GM23248 (cell line): ENCODE results near the gene RXRA. TPM values are rescaled to one million over a fixed set of nuclear protein-coding genes. Genes with fewer than 3 reads are reported as not detected.
A peak's percentile ranks its signal among the peaks of the same experiment; 100 is the strongest.

Source experiments
- DNase-seq: peaks from one replicate; pipeline ENCODE4 v3.0.0-alpha.2; 2015
- H2AFZ ChIP-seq: fragments of 200-600 bp; sonication (generic); 2 replicates; pipeline ENCODE4 v1.6.1; 2016; ENCODE audit warnings: antibody characterized with exemption
- H3F3A ChIP-seq: fragments of 200-600 bp; sonication (generic); 2 replicates; pipeline ENCODE4 v1.6.1; 2016; ENCODE audit warnings: mild to moderate bottlenecking, antibody characterized with exemption, mixed run types; ENCODE audit not compliant: insufficient read depth
- H3K27ac ChIP-seq: fragments of 200-600 bp; sonication (generic); 2 replicates; pipeline ENCODE4 v1.5.1; 2016; ENCODE audit warnings: mild to moderate bottlenecking
- H3K27me3 ChIP-seq: fragments of 200-600 bp; sonication (generic); replicated peaks from 2 replicates; pipeline ENCODE4 v1.6.1; 2016; ENCODE audit warnings: mild to moderate bottlenecking; ENCODE audit not compliant: insufficient read depth
- H3K36me3 ChIP-seq: fragments of 200-600 bp; sonication (generic); 2 replicates; pipeline ENCODE4 v1.6.1; 2016; ENCODE audit warnings: low read depth, mild to moderate bottlenecking
- H3K4me1 ChIP-seq: fragments of 200-600 bp; sonication (generic); 2 replicates; pipeline ENCODE4 v1.6.1; 2016; ENCODE audit warnings: mild to moderate bottlenecking; ENCODE audit not compliant: insufficient read depth
- H3K4me2 ChIP-seq: fragments of 200-600 bp; sonication (generic); one replicate; pipeline ENCODE4 v1.6.1; 2016; ENCODE audit warnings: mild to moderate bottlenecking; ENCODE audit not compliant: unreplicated experiment
- H3K4me3 ChIP-seq: fragments of 200-600 bp; sonication (generic); 2 replicates; pipeline ENCODE4 v1.5.1; 2016; ENCODE audit warnings: mild to moderate bottlenecking
- H3K79me2 ChIP-seq: fragments of 200-600 bp; sonication (generic); 2 replicates; pipeline ENCODE4 v1.6.1; 2016; ENCODE audit warnings: mild to moderate bottlenecking; ENCODE audit not compliant: insufficient read depth
- H3K9ac ChIP-seq: fragments of 200-600 bp; sonication (generic); 2 replicates; pipeline ENCODE4 v1.6.1; 2016; ENCODE audit warnings: mild to moderate bottlenecking
- H3K9me2 ChIP-seq: fragments of 200-600 bp; sonication (generic); 2 replicates; pipeline ENCODE4 v1.6.1; 2016; ENCODE audit warnings: mixed run types, mild to moderate bottlenecking, moderate library complexity; ENCODE audit not compliant: insufficient read depth
- H3K9me3 ChIP-seq: fragments of 200-600 bp; sonication (generic); one replicate; pipeline ENCODE4 v1.6.1; 2017; ENCODE audit warnings: low read depth
- H4K20me1 ChIP-seq: fragments of 200-600 bp; sonication (generic); 2 replicates; pipeline ENCODE4 v1.6.0; 2016; ENCODE audit not compliant: insufficient read depth
- EZH2 ChIP-seq: fragments of 200-600 bp; sonication (generic); IDR thresholded peaks from 2 replicates; pipeline ENCODE4 v1.6.1; 2018; ENCODE audit warnings: antibody characterized with exemption, mild to moderate bottlenecking; ENCODE audit not compliant: insufficient read depth, poor library complexity, severe bottlenecking
- EZH2phosphoT487 ChIP-seq: fragments of 200-600 bp; sonication (generic); IDR thresholded peaks from 2 replicates; pipeline ENCODE4 v1.6.1; 2018; ENCODE audit warnings: antibody characterized with exemption, moderate library complexity, mild to moderate bottlenecking, low read depth; ENCODE audit not compliant: insufficient read depth
- WGBS, 2 experiments: methylation state at CpG; one replicate each; pipeline ENCODE4 v1.1.6; 2015 to 2017; ENCODE audit warnings: low lambda C conversion rate in 2 of 2, low coverage in 1 of 2; ENCODE audit errors: missing lambda C conversion rate in 2 of 2; 5-methylcytosine and 5-hydroxymethylcytosine counted together
- in situ Hi-C: fragments of 300-500 bp; cut with MboI; formaldehyde crosslinking; loops from 2 replicates; pipeline ENCODE4 v1.15.0; 2020
- polyA plus RNA-seq: library from polyadenylated mRNA; unstranded; fragments of >200 nt; fragmentation: Nextera tagmentation; extraction: Ambion mirVana; gene quantifications from 2 replicates; pipeline ENCODE4 v1.2.1, GENCODE V29; 2016
- total RNA-seq: library from RNA; depleted of rRNA; stranded (reverse); fragments of >200 nt; shearing (Covaris generic); gene quantifications from 2 replicates; pipeline ENCODE4 v1.2.3, GENCODE V29; 2014

Gene RXRA
- total and polyA plus RNA-seq, 2 experiments from 2014 or later, result 3.9 to 34.8 TPM

DNA sequence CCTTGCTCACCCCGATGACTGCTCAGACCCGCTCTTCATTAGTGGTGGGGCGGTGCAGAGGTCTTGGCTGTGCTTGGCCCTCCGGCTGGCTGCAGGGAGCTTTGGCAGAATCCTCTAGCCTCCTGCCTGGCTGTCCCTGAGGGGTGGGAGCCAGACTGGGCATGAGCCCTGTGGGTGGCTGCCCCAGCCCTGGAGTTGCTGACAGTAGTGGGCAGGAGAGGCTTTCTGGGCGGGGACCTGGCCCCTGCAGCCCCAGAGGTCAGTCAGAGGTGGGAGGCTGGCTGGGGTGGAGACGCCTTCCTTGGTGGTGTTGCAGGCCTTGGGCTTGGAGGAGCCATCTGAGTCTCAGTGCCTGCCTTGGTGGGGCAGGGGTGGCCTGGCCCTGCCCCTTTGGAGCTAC, 146.0 kb downstream of the RXRA start:
- H3K27ac ChIP-seq, result no peak overlapping the region
- H3F3A ChIP-seq, result 0 out of 2 replicates have a peak, but pooled peaks cover 6% of the 10 kb centered on the region
- no peaks in the 10 kb centered on the region for H3K9me3 ChIP-seq
- no peak for TF ChIP-seq EZH2
- no peak for TF ChIP-seq EZH2phosphoT487
- H2AFZ ChIP-seq, result no peak overlapping the region
- no peaks in the 10 kb centered on the region for H3K27me3 ChIP-seq
- no peaks in the 10 kb centered on the region for H3K79me2 ChIP-seq
- no peaks in the 10 kb centered on the region for H3K9me2 ChIP-seq
- in situ Hi-C loops, result loop anchor here (25.0 kb wide), 1 partner anchor 190 kb away; no protein-coding TSS in a partner anchor
- no peak overlapping the region for H3K4me3 ChIP-seq
- H3K4me1 ChIP-seq, result peaks cover 17% of the 10 kb centered on the region
- no peaks in the 10 kb centered on the region for H4K20me1 ChIP-seq
- DNase-seq, result no peak
- H3K4me2 ChIP-seq, result no peak overlapping the region
- no peaks in the 10 kb centered on the region for H3K36me3 ChIP-seq
- H3K9ac ChIP-seq, result no peak overlapping the region
- WGBS, 2 experiments, result 78 to 79% methylated on average over 5 to 6 of the region's 6 CpGs

DNA sequence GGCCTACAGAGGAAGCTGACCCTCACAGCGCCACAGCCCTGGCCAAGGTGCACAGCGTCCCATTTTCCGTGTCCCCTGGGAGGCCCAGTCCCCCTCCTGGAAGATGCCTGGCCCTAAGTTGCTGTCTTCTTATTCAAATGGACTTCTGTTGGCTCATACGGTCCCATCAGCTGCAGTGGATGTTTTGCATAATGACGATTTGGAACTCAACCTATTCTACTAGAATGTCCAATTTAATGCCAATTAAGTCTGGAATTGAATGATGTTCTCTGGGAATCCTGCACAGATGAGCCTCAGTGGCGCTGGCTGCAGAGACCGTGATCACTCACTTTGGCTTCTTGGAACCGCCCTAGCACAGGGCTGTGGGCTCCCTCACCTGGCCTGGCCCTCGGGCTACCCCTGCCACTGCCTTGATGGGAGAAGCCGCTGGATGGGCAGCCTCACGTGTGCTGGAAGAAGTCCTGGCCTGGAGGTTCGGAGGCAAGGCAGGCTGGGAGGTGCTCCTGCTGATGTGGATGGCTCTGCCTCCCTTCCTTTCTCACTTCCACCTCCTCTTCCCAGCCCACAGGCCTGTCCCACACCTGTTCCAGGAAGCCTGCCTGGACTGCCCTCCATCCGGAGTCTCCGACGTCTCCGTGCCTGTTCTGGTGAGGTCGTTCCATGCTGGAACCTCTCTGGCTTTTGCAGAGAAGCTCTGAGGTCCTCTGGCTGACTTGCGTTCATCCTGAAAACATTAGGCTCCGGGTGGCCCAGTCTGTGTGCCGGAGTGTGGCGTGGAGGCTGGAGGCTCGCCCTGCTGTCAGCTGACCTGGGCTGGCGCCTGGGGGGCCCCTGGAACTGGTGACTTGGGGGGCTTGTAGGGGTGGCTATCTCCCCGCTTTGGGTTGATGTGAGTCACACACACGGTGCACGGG, 147.1 kb downstream of the RXRA start:
- DNase-seq, result no peak
- H3F3A ChIP-seq, result 0 out of 2 replicates have a peak, but pooled peaks cover 6% of the 10 kb centered on the region
- no peaks in the 10 kb centered on the region for H3K9me3 ChIP-seq
- in situ Hi-C loops, result loop anchor here (25.0 kb wide), 1 partner anchor 189 kb away; no protein-coding TSS in a partner anchor
- H3K9me2 ChIP-seq, result no peaks in the 10 kb centered on the region
- no peak overlapping the region for H3K4me3 ChIP-seq
- peak overlapping the region; percentile 33; the same call in 1 of the 2 replicates for H2AFZ ChIP-seq
- no peaks in the 10 kb centered on the region for H3K27me3 ChIP-seq
- no peaks in the 10 kb centered on the region for H4K20me1 ChIP-seq
- H3K9ac ChIP-seq, result no peak overlapping the region
- no peak overlapping the region for H3K4me2 ChIP-seq
- H3K4me1 ChIP-seq, result peaks cover 17% of the 10 kb centered on the region
- TF ChIP-seq EZH2 (no peak), EZH2phosphoT487 (no peak)
- H3K36me3 ChIP-seq, result no peaks in the 10 kb centered on the region
- H3K79me2 ChIP-seq, result no peaks in the 10 kb centered on the region
- 52% methylated on average over 26 of the region's 26 CpGs for WGBS, 2 experiments
- peak overlapping the region; percentile 18; the same call in 1 of the 2 replicates for H3K27ac ChIP-seq

DNA sequence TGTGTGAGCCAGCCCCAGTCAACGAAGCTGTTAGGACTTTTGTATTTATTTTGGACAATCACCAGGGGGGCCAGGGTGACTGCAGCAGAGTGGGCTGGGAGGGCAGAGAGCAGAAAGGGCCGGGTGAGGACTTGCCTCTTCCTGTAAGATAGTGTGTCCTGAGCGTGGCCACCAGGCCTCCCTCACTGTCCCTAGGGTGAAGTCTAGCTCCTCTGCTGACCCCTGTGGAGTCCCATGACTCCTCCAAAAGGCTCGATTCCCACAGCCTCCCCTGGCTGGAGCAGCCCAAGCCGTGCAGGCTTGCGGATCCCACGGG, 147.8 kb downstream of the RXRA start:
- Histone ChIP-seq H3K79me2 (no peaks in the 10 kb centered on the region), H2AFZ (peak overlapping the region; percentile 33; the same call in 1 of the 2 replicates)
- WGBS, 2 experiments, result 13 to 21% methylated on average over 7 of the region's 7 CpGs

DNA sequence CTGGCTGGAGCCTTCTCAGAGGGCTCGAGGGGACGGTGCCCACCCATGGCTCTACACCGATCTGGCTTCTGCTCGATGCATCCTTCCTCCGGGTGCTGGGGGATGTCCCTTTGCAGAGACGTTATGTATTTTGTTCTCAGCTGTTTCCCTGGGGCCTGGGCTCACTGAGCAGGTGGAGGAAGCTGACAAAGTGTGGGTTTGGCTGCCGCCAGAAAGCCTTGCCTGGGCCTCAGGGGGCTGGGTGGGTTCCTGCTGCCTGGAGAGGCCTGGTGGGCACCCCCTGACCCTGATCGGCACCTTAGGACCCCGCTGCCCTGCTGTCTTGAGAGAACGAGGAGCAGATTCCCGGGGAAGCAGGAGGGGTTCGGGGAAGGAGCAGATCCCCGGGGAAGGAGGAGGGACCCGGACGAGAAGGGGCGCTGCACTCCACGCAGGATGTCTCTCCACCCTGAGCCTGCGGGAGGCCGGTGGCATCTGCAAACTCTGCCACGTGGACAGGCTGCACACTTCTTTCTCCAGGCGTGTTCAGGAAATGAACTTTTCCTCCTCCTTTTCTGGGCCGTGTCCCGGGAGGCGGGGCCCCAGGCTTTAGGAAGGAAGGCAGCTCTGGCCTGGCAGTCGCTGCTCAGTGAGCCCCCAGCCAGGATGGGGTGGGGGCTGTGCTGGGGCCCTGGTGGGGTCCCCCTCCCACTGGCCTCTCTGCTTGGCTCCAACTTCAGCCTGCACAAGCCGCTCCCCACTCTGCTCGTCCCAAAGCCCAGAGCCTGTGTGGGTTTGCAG, 148.9 kb downstream of the RXRA start:
- Histone ChIP-seq H3K4me2 (peak overlapping the region; percentile 27), H2AFZ (peak overlapping the region; percentile 66), H3K9me3 (no peaks in the 10 kb centered on the region), H3K27me3 (no peaks in the 10 kb centered on the region), H3F3A (0 out of 2 replicates have a peak, but pooled peaks cover 6% of the 10 kb centered on the region), H3K4me3 (no peak overlapping the region), H3K27ac (no peak overlapping the region), H3K79me2 (no peaks in the 10 kb centered on the region), H3K9me2 (no peaks in the 10 kb centered on the region), H3K9ac (peak overlapping the region; percentile 74), H3K36me3 (no peaks in the 10 kb centered on the region), H4K20me1 (no peaks in the 10 kb centered on the region), H3K4me1 (peaks cover 17% of the 10 kb centered on the region)
- TF ChIP-seq EZH2 (no peak), EZH2phosphoT487 (no peak)
- 34 to 36% methylated on average over 20 to 27 of the region's 27 CpGs for WGBS, 2 experiments
- in situ Hi-C loops, result no loop called here
- DNase-seq, result peak; percentile 93

More for the DNA sequence above, 147.8 kb downstream of the RXRA start:
- in situ Hi-C loops, result loop anchor here (25.0 kb wide), 1 partner anchor 188 kb away; no protein-coding TSS in a partner anchor
- peak; percentile 72 for DNase-seq
- H3K4me1 ChIP-seq, result peaks cover 17% of the 10 kb centered on the region
- H3K27me3 ChIP-seq, result no peaks in the 10 kb centered on the region
- TF ChIP-seq EZH2phosphoT487 (no peak), EZH2 (no peak)
- H3K27ac ChIP-seq, result peak overlapping the region; percentile 18; the same call in 1 of the 2 replicates
- no peaks in the 10 kb centered on the region for H3K9me2 ChIP-seq
- no peak overlapping the region for H3K4me3 ChIP-seq
- H3F3A ChIP-seq, result 0 out of 2 replicates have a peak, but pooled peaks cover 6% of the 10 kb centered on the region
- H4K20me1 ChIP-seq, result no peaks in the 10 kb centered on the region
- H3K9ac ChIP-seq, result peak overlapping the region; percentile 74; the same call in 1 of the 2 replicates
- H3K36me3 ChIP-seq, result no peaks in the 10 kb centered on the region
- no peak overlapping the region for H3K4me2 ChIP-seq
- no peaks in the 10 kb centered on the region for H3K9me3 ChIP-seq
